A673 (cell line): Measurements from ENCODE around the gene FBXL17.

Experiments used
- CTCF ChIP-seq: fragments of 300-800, 200-600 bp; sonication (generic); conservative IDR thresholded peaks from 2 replicates; pipeline ENCODE4 v1.5.1; 2017; ENCODE audit warnings: low read depth, mild to moderate bottlenecking, antibody characterized with exemption, low read length, moderate library complexity, mixed read lengths
- EZH2 ChIP-seq: fragments of 200-600 bp; sonication (generic); IDR thresholded peaks from 2 replicates; pipeline ENCODE4 v1.6.1; 2017; ENCODE audit warnings: borderline replicate concordance, low read depth, mild to moderate bottlenecking, mixed read lengths, antibody characterized with exemption, low read length; ENCODE audit not compliant: poor library complexity, severe bottlenecking

- TF ChIP-seq CTCF, result no peak
- TF ChIP-seq EZH2, result no peak
Measured at GRCh38 chr5:107916731-107917725, 464.9 kb downstream of the FBXL17 start.
